Stimulated activated naive B cell treated with anti-CD40 and anti-IgM and Interleukin-4, amounts not matched to agents 10 μg/mL and 1 μg/mL and 100 μg/mL, for 72 hours (primary cell): ENCODE measurements around the gene ABHD3.
"Not testable (repeated sequence)": the region's sequence is repeated elsewhere in the genome, so short reads cannot be mapped to it uniquely, and the experiment has no call there.

Experiments
- ATAC-seq, 2 donors: fragments of 150-1000 bp; cut with Tn5 transposase; replicated peaks; 2 replicates each; pipeline ENCODE4 v1.10.0; 2021; ENCODE audit warnings: moderate library complexity in 1 of 2
- DNase-seq: peaks from one replicate; pipeline ENCODE4 v3.0.0; 2021
- H3K27ac Mint-ChIP-seq: one replicate; pipeline ENCODE4 v1.8.0; 2022; ENCODE audit warnings: mild to moderate bottlenecking, mixed read lengths
- H3K27me3 Mint-ChIP-seq, 2 donors: one replicate each; pipeline ENCODE4 v1.8.0; 2022; ENCODE audit warnings: mixed read lengths in 2 of 2
- H3K36me3 Mint-ChIP-seq, 2 donors: one replicate each; pipeline ENCODE4 v1.8.0; 2022; ENCODE audit warnings: mixed read lengths in 2 of 2, mild to moderate bottlenecking in 1 of 2
- H3K4me1 Mint-ChIP-seq, 2 donors: one replicate each; pipeline ENCODE4 v1.8.0; 2022; ENCODE audit warnings: mixed read lengths in 2 of 2, mild to moderate bottlenecking in 1 of 2
- H3K4me3 Mint-ChIP-seq, 2 donors: one replicate each; pipeline ENCODE4 v1.8.0; 2022; ENCODE audit warnings: mild to moderate bottlenecking in 2 of 2, mixed read lengths in 2 of 2, moderate library complexity in 1 of 2
- H3K9me3 Mint-ChIP-seq, 2 donors: one replicate each; pipeline ENCODE4 v1.8.0; 2022; ENCODE audit warnings: mixed read lengths in 2 of 2, mild to moderate bottlenecking in 1 of 2

Gene ABHD3

GRCh38 chr18:21653361-21653760 lies 51.2 kb downstream of the ABHD3 start:
- Mint-ChIP-seq H3K27ac (no peak overlapping the region), H3K4me3 (no peak overlapping the region)

GRCh38 chr18:21652073-21652472 lies 52.5 kb downstream of the ABHD3 start:
- Mint-ChIP-seq H3K4me3 (no peak overlapping the region), H3K27ac (no peak overlapping the region), H3K9me3 (peaks cover 0 to 3% of the 10 kb centered on the region in 2 donors), H3K4me1 (no peaks in the 10 kb centered on the region), H3K36me3 (peaks cover 7 to 18% of the 10 kb centered on the region in 2 donors), H3K27me3 (no peaks in the 10 kb centered on the region)
- ATAC-seq: no peak
- no peak for DNase-seq

More at GRCh38 chr18:21653361-21653760, 51.2 kb downstream of the ABHD3 start:
- Mint-ChIP-seq H3K36me3 (peaks cover 7 to 21% of the 10 kb centered on the region in 2 donors), H3K27me3 (no peaks in the 10 kb centered on the region), H3K4me1 (no peaks in the 10 kb centered on the region), H3K9me3 (peaks cover 0 to 3% of the 10 kb centered on the region in 2 donors)
- DNase-seq (no peak), ATAC-seq (no peak)

GRCh38 chr18:21650311-21650710 lies 54.3 kb downstream of the ABHD3 start:
- no peak for DNase-seq
- Mint-ChIP-seq H3K4me1 (no peaks in the 10 kb centered on the region), H3K36me3 (peaks cover 7 to 18% of the 10 kb centered on the region in 2 donors), H3K27me3 (no peaks in the 10 kb centered on the region), H3K27ac (no peak overlapping the region), H3K4me3 (no peak overlapping the region), H3K9me3 (peaks cover 0 to 3% of the 10 kb centered on the region in 2 donors)
- ATAC-seq: no peak

- H3K27ac Mint-ChIP-seq, ATAC-seq, DNase-seq, H3K9me3 Mint-ChIP-seq, H3K4me3 Mint-ChIP-seq, H3K27me3 Mint-ChIP-seq: not testable (repeated sequence)
- Mint-ChIP-seq H3K36me3 (peaks cover 5 to 12% of the 10 kb centered on the region in 2 donors), H3K4me1 (peaks cover 3 to 15% of the 10 kb centered on the region in 2 donors)
These were observed 64.2 kb downstream of the ABHD3 start for GRCh38 chr18:21640375-21640774.

GRCh38 chr18:21638822-21639221 lies 65.8 kb downstream of the ABHD3 start:
- Mint-ChIP-seq H3K27ac (no peak overlapping the region), H3K27me3 (no peaks in the 10 kb centered on the region), H3K4me3 (no peak overlapping the region), H3K36me3 (peaks cover 5 to 21% of the 10 kb centered on the region in 2 donors), H3K4me1 (peaks cover 3 to 15% of the 10 kb centered on the region in 2 donors), H3K9me3 (no peaks in the 10 kb centered on the region)
- DNase-seq: no peak
- ATAC-seq: no peak

- peak overlapping the region; percentile 51 for H3K27ac Mint-ChIP-seq
- no peaks in the 10 kb centered on the region for H3K9me3 Mint-ChIP-seq
- no peak for ATAC-seq
- peaks cover 3 to 15% of the 10 kb centered on the region in 2 donors for H3K4me1 Mint-ChIP-seq
- no peaks in the 10 kb centered on the region for H3K27me3 Mint-ChIP-seq
- DNase-seq: no peak
- peaks cover 6 to 25% of the 10 kb centered on the region in 2 donors for H3K36me3 Mint-ChIP-seq
- no peak overlapping the region for H3K4me3 Mint-ChIP-seq
These were observed 67.8 kb downstream of the ABHD3 start for GRCh38 chr18:21636769-21637168.

- Mint-ChIP-seq H3K4me1 (peaks cover 3 to 15% of the 10 kb centered on the region in 2 donors), H3K27ac (no peak overlapping the region), H3K9me3 (no peaks in the 10 kb centered on the region), H3K4me3 (no peak overlapping the region), H3K36me3 (peaks cover 12 to 29% of the 10 kb centered on the region in 2 donors), H3K27me3 (no peaks in the 10 kb centered on the region)
- ATAC-seq (no peak), DNase-seq (no peak)
These were observed 69.9 kb downstream of the ABHD3 start for GRCh38 chr18:21634588-21635199.

- H3K4me3 Mint-ChIP-seq: no peak overlapping the region
- H3K9me3 Mint-ChIP-seq: no peaks in the 10 kb centered on the region
- DNase-seq (no peak), ATAC-seq (no peak)
- H3K27ac Mint-ChIP-seq: no peak overlapping the region
- peaks cover 19 to 37% of the 10 kb centered on the region in 2 donors for H3K36me3 Mint-ChIP-seq
- peaks cover 7 to 15% of the 10 kb centered on the region in 2 donors for H3K4me1 Mint-ChIP-seq
- no peaks in the 10 kb centered on the region for H3K27me3 Mint-ChIP-seq
These were observed 72.2 kb downstream of the ABHD3 start for GRCh38 chr18:21632393-21632792.

GRCh38 chr18:21629089-21629832 lies 75.3 kb downstream of the ABHD3 start:
- peak in 1 of 2 donors; percentile 16 for ATAC-seq
- DNase-seq: no peak
- Mint-ChIP-seq H3K36me3 (peaks cover 27 to 32% of the 10 kb centered on the region in 2 donors), H3K27me3 (no peaks in the 10 kb centered on the region), H3K4me3 (no peak overlapping the region), H3K27ac (peak overlapping the region; percentile 22), H3K4me1 (peaks cover 7 to 11% of the 10 kb centered on the region in 2 donors), H3K9me3 (no peaks in the 10 kb centered on the region)

GRCh38 chr18:21621640-21622039 lies 82.9 kb downstream of the ABHD3 start:
- H3K4me3 Mint-ChIP-seq, ATAC-seq, H3K27me3 Mint-ChIP-seq, H3K27ac Mint-ChIP-seq, H3K9me3 Mint-ChIP-seq, DNase-seq: not testable (repeated sequence)
- H3K36me3 Mint-ChIP-seq: peaks cover 27 to 44% of the 10 kb centered on the region in 2 donors
- H3K4me1 Mint-ChIP-seq: peaks cover 2 to 16% of the 10 kb centered on the region in 2 donors

GRCh38 chr18:21612125-21613039 lies 92.2 kb downstream of the ABHD3 start, which contains the start of gene SNRPD1:
Gene SNRPD1, plus strand, starts transcription at chr18:21612314. Its CDS starts 116 bp downstream, at chr18:21612430.
- Mint-ChIP-seq H3K4me1 (peaks cover 12 to 39% of the 10 kb centered on the region in 2 donors), H3K9me3 (peaks cover 0 to 2% of the 10 kb centered on the region in 2 donors), H3K36me3 (peaks cover 16 to 33% of the 10 kb centered on the region in 2 donors), H3K4me3 (peak within 1 kb of the TSS; percentile 97 to 99), H3K27ac (peak within 1 kb of the TSS; percentile 100), H3K27me3 (no peaks in the 10 kb centered on the region)
- DNase-seq: peak; percentile 91
- peak; percentile 99 for ATAC-seq

- H3K4me1 Mint-ChIP-seq: peaks cover 12 to 31% of the 10 kb centered on the region in 2 donors
- ATAC-seq: peak; percentile 1 to 2
- not testable (repeated sequence) for H3K9me3 Mint-ChIP-seq, H3K27me3 Mint-ChIP-seq, DNase-seq
- peaks cover 14 to 28% of the 10 kb centered on the region in 2 donors for H3K36me3 Mint-ChIP-seq
- H3K4me3 Mint-ChIP-seq: peak overlapping the region; percentile 97 to 99
- H3K27ac Mint-ChIP-seq: peak overlapping the region; percentile 100
These were observed 93.0 kb downstream of the ABHD3 start for GRCh38 chr18:21611401-21612124.

GRCh38 chr18:21605213-21605612 lies 99.4 kb downstream of the ABHD3 start:
- ATAC-seq: no peak
- peaks cover 14 to 36% of the 10 kb centered on the region in 2 donors for H3K4me1 Mint-ChIP-seq
- H3K27me3 Mint-ChIP-seq: no peaks in the 10 kb centered on the region
- peak overlapping the region; percentile 31 for H3K27ac Mint-ChIP-seq
- H3K4me3 Mint-ChIP-seq: no peak overlapping the region
- no peaks in the 10 kb centered on the region for H3K36me3 Mint-ChIP-seq
- H3K9me3 Mint-ChIP-seq: no peaks in the 10 kb centered on the region
- no peak for DNase-seq
